ENCODE results near the gene CETN3. TPM values are rescaled to one million over a fixed set of nuclear protein-coding genes. Genes with fewer than 3 reads are reported as not detected.
"Not testable (repeated sequence)": the region's sequence is repeated elsewhere in the genome, so short reads cannot be mapped to it uniquely, and the experiment has no call there.

CETN3 gene
- total and polyA plus RNA-seq, 5 donors = 17.6 to 37.8 (median 23.5) TPM

GRCh38 chr5:90356176-90356575 lies 53.4 kb downstream of the CETN3 start:
- no peak for ATAC-seq
- H3K4me1 ChIP-seq (ENCODE audit: control insufficient read depth, insufficient read depth, low read length) = no peaks in the 10 kb centered on the region
- no peak overlapping the region for H3K27ac ChIP-seq (ENCODE audit: low read length)
- no peaks in the 10 kb centered on the region for H3K27me3 ChIP-seq (ENCODE audit: control insufficient read depth, insufficient read depth)
- no peak overlapping the region for H3K4me3 ChIP-seq (ENCODE audit: low read length)
- no peak for DNase-seq
- intact Hi-C loops (cut with DNase I) = no loop called here
- H3K9me3 ChIP-seq (ENCODE audit: control insufficient read depth, low read length) = no peaks in the 10 kb centered on the region

GRCh38 chr5:90355635-90356034 lies 53.9 kb downstream of the CETN3 start:
- Histone ChIP-seq H3K4me3 (ENCODE audit: low read length) (no peak overlapping the region), H3K27me3 (ENCODE audit: control insufficient read depth, insufficient read depth) (no peaks in the 10 kb centered on the region), H3K9me3 (ENCODE audit: control insufficient read depth, low read length) (no peaks in the 10 kb centered on the region), H3K27ac (ENCODE audit: low read length) (no peak overlapping the region), H3K4me1 (ENCODE audit: control insufficient read depth, insufficient read depth, low read length) (no peaks in the 10 kb centered on the region)
- DNase-seq (no peak), ATAC-seq (no peak)
- intact Hi-C loops (cut with DNase I) = no loop called here
- WGBS = 88% methylated on average over 1 of the region's 1 CpG

- H3K27me3 ChIP-seq (ENCODE audit: control insufficient read depth, insufficient read depth) = no peaks in the 10 kb centered on the region
- no peak overlapping the region for H3K4me3 ChIP-seq (ENCODE audit: low read length)
- intact Hi-C loops (cut with DNase I) = no loop called here
- ATAC-seq (no peak), DNase-seq (no peak)
- no peaks in the 10 kb centered on the region for H3K9me3 ChIP-seq (ENCODE audit: control insufficient read depth, low read length)
- H3K27ac ChIP-seq (ENCODE audit: low read length) = no peak overlapping the region
- no peaks in the 10 kb centered on the region for H3K4me1 ChIP-seq (ENCODE audit: control insufficient read depth, insufficient read depth, low read length)
- 83% methylated on average over 3 of the region's 3 CpGs for WGBS
These were observed 56.3 kb downstream of the CETN3 start for GRCh38 chr5:90353254-90353653.

- H3K4me1 ChIP-seq (ENCODE audit: control insufficient read depth, insufficient read depth, low read length) = no peaks in the 10 kb centered on the region
- 85% methylated on average over 3 of the region's 3 CpGs for WGBS
- intact Hi-C loops (cut with DNase I) = no loop called here
- ATAC-seq (no peak), DNase-seq (no peak)
- no peak overlapping the region for H3K4me3 ChIP-seq (ENCODE audit: low read length)
- no peak overlapping the region for H3K27ac ChIP-seq (ENCODE audit: low read length)
- H3K27me3 ChIP-seq (ENCODE audit: control insufficient read depth, insufficient read depth) = no peaks in the 10 kb centered on the region
- H3K9me3 ChIP-seq (ENCODE audit: control insufficient read depth, low read length) = no peaks in the 10 kb centered on the region
These were observed 58.5 kb downstream of the CETN3 start for GRCh38 chr5:90351101-90351500.

- Histone ChIP-seq H3K27me3 (ENCODE audit: control insufficient read depth, insufficient read depth) (no peaks in the 10 kb centered on the region), H3K27ac (ENCODE audit: low read length) (no peak overlapping the region), H3K4me1 (ENCODE audit: control insufficient read depth, insufficient read depth, low read length) (no peaks in the 10 kb centered on the region), H3K9me3 (ENCODE audit: control insufficient read depth, low read length) (no peaks in the 10 kb centered on the region), H3K4me3 (ENCODE audit: low read length) (no peak overlapping the region)
- intact Hi-C loops (cut with DNase I) = no loop called here
- DNase-seq (no peak), ATAC-seq (no peak)
These were observed 62.1 kb downstream of the CETN3 start for GRCh38 chr5:90347462-90347861.

GRCh38 chr5:90345684-90346083 lies 63.9 kb downstream of the CETN3 start:
- WGBS = 46% methylated on average over 1 of the region's 1 CpG
- Histone ChIP-seq H3K4me1 (ENCODE audit: control insufficient read depth, insufficient read depth, low read length) (no peaks in the 10 kb centered on the region), H3K4me3 (ENCODE audit: low read length) (no peak overlapping the region), H3K9me3 (ENCODE audit: control insufficient read depth, low read length) (no peaks in the 10 kb centered on the region), H3K27me3 (ENCODE audit: control insufficient read depth, insufficient read depth) (no peaks in the 10 kb centered on the region), H3K27ac (ENCODE audit: low read length) (no peak overlapping the region)
- intact Hi-C loops (cut with DNase I) = no loop called here
- no peak for ATAC-seq
- no peak for DNase-seq

- WGBS = 85% methylated on average over 1 of the region's 1 CpG
- DNase-seq (no peak), ATAC-seq (no peak)
- Histone ChIP-seq H3K27ac (ENCODE audit: low read length) (no peak overlapping the region), H3K4me1 (ENCODE audit: control insufficient read depth, insufficient read depth, low read length) (no peaks in the 10 kb centered on the region), H3K4me3 (ENCODE audit: low read length) (no peak overlapping the region), H3K27me3 (ENCODE audit: control insufficient read depth, insufficient read depth) (no peaks in the 10 kb centered on the region), H3K9me3 (ENCODE audit: control insufficient read depth, low read length) (no peaks in the 10 kb centered on the region)
- intact Hi-C loops (cut with DNase I) = no loop called here
These were observed 64.9 kb downstream of the CETN3 start for GRCh38 chr5:90344689-90345088.

GRCh38 chr5:90343731-90344130 lies 65.8 kb downstream of the CETN3 start:
- ATAC-seq; H3K4me3 ChIP-seq (ENCODE audit: low read length); H3K4me1 ChIP-seq (ENCODE audit: control insufficient read depth, insufficient read depth, low read length); H3K27ac ChIP-seq (ENCODE audit: low read length); H3K9me3 ChIP-seq (ENCODE audit: control insufficient read depth, low read length); DNase-seq; intact Hi-C loops (cut with DNase I); H3K27me3 ChIP-seq (ENCODE audit: control insufficient read depth, insufficient read depth): not testable (repeated sequence)
- WGBS = 87% methylated on average over 6 of the region's 6 CpGs

GRCh38 chr5:90342576-90342975 lies 67.0 kb downstream of the CETN3 start:
- WGBS = 89% methylated on average over 6 of the region's 6 CpGs

More at GRCh38 chr5:90342576-90342975, 67.0 kb downstream of the CETN3 start:
- H3K4me3 ChIP-seq (ENCODE audit: low read length) = no peak overlapping the region
- intact Hi-C loops (cut with DNase I) = no loop called here
- no peaks in the 10 kb centered on the region for H3K27me3 ChIP-seq (ENCODE audit: control insufficient read depth, insufficient read depth)
- H3K27ac ChIP-seq (ENCODE audit: low read length) = no peak overlapping the region
- no peak for DNase-seq
- no peak for ATAC-seq
- no peaks in the 10 kb centered on the region for H3K9me3 ChIP-seq (ENCODE audit: control insufficient read depth, low read length)
- no peaks in the 10 kb centered on the region for H3K4me1 ChIP-seq (ENCODE audit: control insufficient read depth, insufficient read depth, low read length)

Other genes with a start within 250 kb of the CETN3 start
- 1 to 10 TPM; 2.6 to 4.6 (median 4.3) TPM for gene MBLAC2, start 65.0 kb upstream of the CETN3 start, total RNA-seq
- gene MBLAC2, start 65.0 kb upstream of the CETN3 start, polyA plus RNA-seq = 2.3 TPM
- 1 to 10 TPM in 1 of 4 donors, under 1 TPM in 3; 0.83 to 1.4 (median 0.97) TPM for gene POLR3G, start 65.1 kb upstream of the CETN3 start, total RNA-seq
- 0.52 TPM for gene POLR3G, start 65.1 kb upstream of the CETN3 start, polyA plus RNA-seq
- 10 to 100 TPM; 19.5 to 34.0 (median 24.9) TPM for gene LYSMD3, start 119.8 kb upstream of the CETN3 start, total RNA-seq
- gene LYSMD3, start 119.8 kb upstream of the CETN3 start, polyA plus RNA-seq = 10.6 TPM
- gene ADGRV1, start 149.0 kb upstream of the CETN3 start, total RNA-seq = 1 to 10 TPM in 1 of 4 donors, under 1 TPM in 3; 0.26 to 1.1 (median 0.52) TPM
- 0.05 TPM for gene ADGRV1, start 149.0 kb upstream of the CETN3 start, polyA plus RNA-seq

Data from right cardiac atrium (tissue), 5 donors.